HG03521 (cell line): ENCODE results near the gene NPSR1.

Experiments
- ATAC-seq: cut with Tn5 transposase; IDR thresholded peaks from one replicate; pipeline ENCODE4 v1.9.1; 2021; ENCODE audit warnings: mild to moderate bottlenecking, moderate library complexity; ENCODE audit not compliant: unreplicated experiment

NPSR1 gene

GRCh38 chr7:34720289-34720688, 62.3 kb downstream of the NPSR1 start:
- no peak for ATAC-seq

GRCh38 chr7:34723338-34723737, 65.3 kb downstream of the NPSR1 start:
- ATAC-seq, result no peak

- no peak for ATAC-seq
Measured at GRCh38 chr7:34723866-34724490, 66.0 kb downstream of the NPSR1 start.

- no peak for ATAC-seq
Measured at GRCh38 chr7:34726221-34726620, 68.2 kb downstream of the NPSR1 start.

- no peak for ATAC-seq
Measured at GRCh38 chr7:34727464-34727995, 69.5 kb downstream of the NPSR1 start.

- no peak for ATAC-seq
Measured at GRCh38 chr7:34728156-34728555, 70.1 kb downstream of the NPSR1 start.

- no peak for ATAC-seq
Measured at GRCh38 chr7:34734771-34735170, 76.8 kb downstream of the NPSR1 start.

- no peak for ATAC-seq
Measured at GRCh38 chr7:34735526-34735925, 77.5 kb downstream of the NPSR1 start.

GRCh38 chr7:34739651-34740300, 81.8 kb downstream of the NPSR1 start:
- ATAC-seq, result no peak

- no peak for ATAC-seq
Measured at GRCh38 chr7:34740840-34741239, 82.8 kb downstream of the NPSR1 start.

- ATAC-seq, result no peak
Measured at GRCh38 chr7:34747176-34747781, 89.3 kb downstream of the NPSR1 start.

- no peak for ATAC-seq
Measured at GRCh38 chr7:34747867-34748727, 90.1 kb downstream of the NPSR1 start.

- ATAC-seq, result no peak
Measured at GRCh38 chr7:34748728-34749089, 90.7 kb downstream of the NPSR1 start.

GRCh38 chr7:34749446-34749845, 91.4 kb downstream of the NPSR1 start:
- ATAC-seq, result no peak

GRCh38 chr7:34750209-34750608, 92.2 kb downstream of the NPSR1 start:
- no peak for ATAC-seq

- no peak for ATAC-seq
Measured at GRCh38 chr7:34750636-34751035, 92.6 kb downstream of the NPSR1 start.

- ATAC-seq, result no peak
Measured at GRCh38 chr7:34751725-34752643, 94.0 kb downstream of the NPSR1 start.

- no peak for ATAC-seq
Measured at GRCh38 chr7:34752929-34753328, 94.9 kb downstream of the NPSR1 start.

- ATAC-seq, result peak; percentile 44
Measured at GRCh38 chr7:34755008-34755407, 97.0 kb downstream of the NPSR1 start.

- ATAC-seq, result no peak
Measured at GRCh38 chr7:34756025-34756437, 98.0 kb downstream of the NPSR1 start.
